HFF-Myc (cell line): ENCODE results near the gene KLK12.
"Not testable (repeated sequence)": the region's sequence is repeated elsewhere in the genome, so short reads cannot be mapped to it uniquely, and the experiment has no call there.

ENCODE experiments used
- DNase-seq: peaks from one replicate; pipeline ENCODE4 v3.0.0-alpha.2; 2011; ENCODE audit warnings: low read depth; ENCODE audit errors: extremely low read depth
- H3K4me3 ChIP-seq: replicated peaks from 2 replicates; pipeline ENCODE4 v1.5.1; 2011; ENCODE audit warnings: low read depth, mild to moderate bottlenecking, control low read depth, low read length
- CTCF ChIP-seq: IDR thresholded peaks from 2 replicates; pipeline ENCODE4 v1.5.1; 2012; ENCODE audit warnings: mild to moderate bottlenecking, low read depth, low read length, control low read depth; ENCODE audit errors: missing control alignments

The KLK12 gene

DNA sequence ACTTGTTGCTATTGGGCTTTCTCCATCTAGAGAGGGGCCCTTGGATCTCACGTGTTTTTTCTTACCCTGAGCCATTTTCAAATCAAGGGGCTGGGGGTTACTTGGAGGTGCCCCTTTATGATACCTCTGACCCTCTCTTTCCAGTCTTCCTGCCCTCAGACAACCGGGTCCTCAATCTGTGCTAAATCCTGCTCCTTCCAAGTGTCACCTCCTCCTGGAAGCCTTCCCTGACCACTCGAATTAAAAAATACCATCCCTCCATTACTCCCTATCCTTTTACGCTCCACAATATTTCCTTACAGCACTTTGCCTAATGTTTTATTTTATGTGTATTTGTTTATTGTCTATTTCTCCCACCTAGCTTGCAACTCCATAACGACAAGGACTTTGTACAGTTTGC lies 36.7 kb downstream of the KLK12 start:
- no peak for DNase-seq
- no peak overlapping the region for H3K4me3 ChIP-seq
- TF ChIP-seq CTCF: no peak

DNA sequence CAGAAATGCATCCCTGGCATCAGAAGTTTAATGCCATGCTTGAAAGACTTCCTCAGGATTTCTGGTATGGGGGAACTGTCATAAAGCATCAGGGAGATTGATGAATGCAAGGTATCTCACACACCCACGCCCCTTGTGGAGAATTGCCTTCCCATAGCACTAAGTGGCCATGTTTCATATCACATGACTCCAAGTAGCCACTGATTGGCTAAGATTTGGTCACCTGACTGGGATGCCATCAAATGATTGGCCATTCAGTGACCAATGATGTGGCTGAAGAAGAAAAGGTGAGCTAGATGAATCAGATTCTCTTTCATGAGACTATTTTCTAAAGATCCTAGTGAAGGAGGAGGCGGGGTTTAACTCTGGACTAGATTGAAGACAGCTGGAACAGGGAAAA lies 40.7 kb downstream of the KLK12 start:
- no peak for TF ChIP-seq CTCF
- DNase-seq: no peak
- H3K4me3 ChIP-seq: no peak overlapping the region

- H3K4me3 ChIP-seq: no peak overlapping the region
- no peak for TF ChIP-seq CTCF
- DNase-seq: no peak
Measured at GRCh38 chr19:50992666-50993035, 42.2 kb downstream of the KLK12 start.

DNA sequence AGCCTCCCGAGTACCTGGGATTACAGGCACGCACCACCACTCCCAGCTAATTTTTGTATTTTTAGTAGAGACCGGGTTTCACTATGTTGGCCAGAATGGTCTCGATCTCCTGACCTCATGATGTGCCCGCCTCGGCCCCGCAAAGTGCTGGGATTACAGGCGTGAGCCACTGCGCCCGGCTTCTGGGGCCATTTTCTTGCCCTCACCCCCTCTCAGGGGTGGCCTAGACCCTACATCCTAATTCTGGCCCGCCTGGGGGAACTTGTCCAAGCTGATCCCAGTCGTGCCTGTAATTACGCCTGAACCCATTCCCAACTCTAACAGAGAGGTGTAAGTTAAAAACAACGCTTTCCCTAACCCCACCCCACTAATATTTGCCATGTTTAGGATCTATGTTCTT lies 50.4 kb downstream of the KLK12 start:
- not testable (repeated sequence) for H3K4me3 ChIP-seq, DNase-seq

GRCh38 chr19:50983625-50984292 lies 51.0 kb downstream of the KLK12 start, which contains the start of gene KLK7:
TSS of gene KLK7 (minus strand) at chr19:50983917. CDS start at chr19:50982399, 1,518 bp downstream.
- no peak within 1 kb of the TSS for H3K4me3 ChIP-seq
- DNase-seq: no peak
- no peak for TF ChIP-seq CTCF

- TF ChIP-seq CTCF: no peak
- DNase-seq: no peak
- no peak overlapping the region for H3K4me3 ChIP-seq
Measured at GRCh38 chr19:50982186-50982585, 52.6 kb downstream of the KLK12 start.

GRCh38 chr19:50981587-50982146 lies 53.1 kb downstream of the KLK12 start:
- no peak overlapping the region for H3K4me3 ChIP-seq
- no peak for TF ChIP-seq CTCF
- DNase-seq: no peak
